Measurements from ENCODE around the gene SORCS3. TPM values are rescaled to one million over a fixed set of nuclear protein-coding genes. Genes with fewer than 3 reads are reported as not detected.

Gene SORCS3
- total RNA-seq, 4 donors from 2014 or later = not detected

DNA sequence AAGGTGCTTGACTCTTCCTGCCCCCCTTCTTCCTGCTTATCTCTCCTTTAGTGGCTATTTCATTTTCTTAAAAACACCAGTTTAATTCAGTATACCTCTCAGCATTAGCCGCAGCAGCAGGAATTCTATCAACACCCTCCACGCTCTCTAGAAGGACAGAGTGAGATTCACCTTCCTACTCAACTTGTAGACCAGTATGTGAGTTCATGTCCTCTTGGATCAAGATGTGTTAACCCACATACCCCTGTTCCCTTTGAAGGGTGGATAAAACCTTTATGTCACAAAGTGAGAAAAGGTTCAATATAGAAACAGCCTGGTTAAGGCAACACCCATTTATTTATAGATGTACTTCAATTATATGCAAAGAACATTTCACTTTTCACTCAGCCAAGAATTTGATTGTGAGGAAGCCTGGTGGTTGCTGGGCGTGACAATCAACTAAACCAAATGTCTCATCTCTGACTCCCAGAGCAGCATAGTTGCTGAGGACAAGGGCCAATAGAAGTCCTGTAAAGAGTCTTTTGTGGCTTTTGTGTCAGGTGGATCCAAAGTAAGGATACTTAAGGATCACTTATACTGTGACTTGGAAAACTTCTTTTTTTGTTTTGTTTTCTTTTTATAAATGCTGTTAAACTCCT lies 617.1 kb downstream of the SORCS3 start:
- no peaks in the 10 kb centered on the region for H3K9me3 ChIP-seq
- H3K4me1 ChIP-seq = no peaks in the 10 kb centered on the region
- in situ Hi-C loops (cut with MboI; ENCODE audit: low sequenced_read_pairs in 4 of 4) = no loop called here

DNA sequence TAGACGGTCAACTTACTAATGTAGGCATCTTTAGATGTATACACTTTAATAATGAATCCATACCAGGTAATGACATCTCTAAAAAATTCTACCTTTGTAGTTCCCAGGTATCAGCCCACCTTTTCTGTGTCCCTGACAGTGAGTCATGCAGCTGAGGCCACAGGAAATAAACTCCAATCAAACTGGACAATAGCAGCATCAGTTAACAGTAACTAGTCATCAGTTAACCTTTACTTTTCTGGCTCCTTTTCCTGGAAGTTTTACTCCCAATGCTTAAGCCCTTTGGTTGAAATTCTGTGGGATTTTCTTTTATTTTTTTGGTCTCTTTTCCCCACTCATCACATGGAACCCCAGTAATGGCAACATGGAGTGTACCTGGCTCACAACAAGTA lies 617.6 kb downstream of the SORCS3 start:
- DNase-seq (no peak), ATAC-seq (no peak)
- in situ Hi-C loops (cut with MboI; ENCODE audit: low sequenced_read_pairs in 4 of 4) = no loop called here
- TF ChIP-seq POLR2A (IDR thresholded peaks at IDR 0.05) = no peak
- TF ChIP-seq, protein P1, sequence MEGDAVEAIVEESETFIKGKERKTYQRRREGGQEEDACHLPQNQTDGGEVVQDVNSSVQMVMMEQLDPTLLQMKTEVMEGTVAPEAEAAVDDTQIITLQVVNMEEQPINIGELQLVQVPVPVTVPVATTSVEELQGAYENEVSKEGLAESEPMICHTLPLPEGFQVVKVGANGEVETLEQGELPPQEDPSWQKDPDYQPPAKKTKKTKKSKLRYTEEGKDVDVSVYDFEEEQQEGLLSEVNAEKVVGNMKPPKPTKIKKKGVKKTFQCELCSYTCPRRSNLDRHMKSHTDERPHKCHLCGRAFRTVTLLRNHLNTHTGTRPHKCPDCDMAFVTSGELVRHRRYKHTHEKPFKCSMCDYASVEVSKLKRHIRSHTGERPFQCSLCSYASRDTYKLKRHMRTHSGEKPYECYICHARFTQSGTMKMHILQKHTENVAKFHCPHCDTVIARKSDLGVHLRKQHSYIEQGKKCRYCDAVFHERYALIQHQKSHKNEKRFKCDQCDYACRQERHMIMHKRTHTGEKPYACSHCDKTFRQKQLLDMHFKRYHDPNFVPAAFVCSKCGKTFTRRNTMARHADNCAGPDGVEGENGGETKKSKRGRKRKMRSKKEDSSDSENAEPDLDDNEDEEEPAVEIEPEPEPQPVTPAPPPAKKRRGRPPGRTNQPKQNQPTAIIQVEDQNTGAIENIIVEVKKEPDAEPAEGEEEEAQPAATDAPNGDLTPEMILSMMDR (IDR thresholded peaks at IDR 0.05 in 4 of 5, conservative IDR thresholded peaks at IDR 0.05 in 1 of 5) = no peak
- no peaks in the 10 kb centered on the region for H3K36me3 ChIP-seq
- no peak overlapping the region for H3K4me3 ChIP-seq
- no peaks in the 10 kb centered on the region for H3K9me3 ChIP-seq
- no peaks in the 10 kb centered on the region for H3K4me1 ChIP-seq
- intact Hi-C loops (cut with DNase I; ENCODE audit: low total_unique reads) = no loop called here
- H3K27me3 ChIP-seq = no peaks in the 10 kb centered on the region
- no peak overlapping the region for H3K27ac ChIP-seq

More for the DNA sequence above, 617.1 kb downstream of the SORCS3 start:
- intact Hi-C loops (cut with DNase I; ENCODE audit: low total_unique reads) = no loop called here
- no peaks in the 10 kb centered on the region for H3K36me3 ChIP-seq
- TF ChIP-seq, protein P1 (IDR thresholded peaks at IDR 0.05 in 4 of 5, conservative IDR thresholded peaks at IDR 0.05 in 1 of 5) = no peak
- no peak for TF ChIP-seq POLR2A (IDR thresholded peaks at IDR 0.05)
- no peak overlapping the region for H3K4me3 ChIP-seq
- no peak overlapping the region for H3K27ac ChIP-seq
- no peak for DNase-seq
- no peak for ATAC-seq
- H3K27me3 ChIP-seq = no peaks in the 10 kb centered on the region

DNA sequence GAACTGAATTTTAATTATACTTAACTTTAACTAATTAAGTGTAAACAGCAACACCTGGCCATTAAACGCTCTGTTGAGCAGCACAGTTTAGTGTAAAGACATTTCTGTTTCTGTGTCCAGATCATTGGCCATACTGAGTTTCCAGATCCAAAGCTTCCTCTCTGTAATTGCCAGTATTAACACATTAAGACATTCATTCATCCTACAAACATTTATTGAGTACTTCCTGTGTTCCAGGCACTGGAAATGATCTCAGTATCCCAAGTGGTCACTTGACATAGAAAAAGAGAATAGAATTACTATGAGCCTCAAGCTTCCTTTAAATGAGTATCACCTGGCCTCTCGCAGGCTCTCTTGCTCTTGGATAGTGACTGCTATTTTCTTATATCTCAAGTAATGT lies 618.1 kb downstream of the SORCS3 start:
- no peaks in the 10 kb centered on the region for H3K9me3 ChIP-seq
- no peaks in the 10 kb centered on the region for H3K4me1 ChIP-seq
- H3K36me3 ChIP-seq = no peaks in the 10 kb centered on the region
- no peak overlapping the region for H3K4me3 ChIP-seq
- H3K27me3 ChIP-seq = no peaks in the 10 kb centered on the region
- intact Hi-C loops (cut with DNase I; ENCODE audit: low total_unique reads) (no loop called here), in situ Hi-C loops (cut with MboI; ENCODE audit: low sequenced_read_pairs in 4 of 4) (no loop called here)
- no peak for DNase-seq
- TF ChIP-seq POLR2A (IDR thresholded peaks at IDR 0.05) = no peak
- TF ChIP-seq, protein P1 (IDR thresholded peaks at IDR 0.05 in 4 of 5, conservative IDR thresholded peaks at IDR 0.05 in 1 of 5) = no peak
- no peak for ATAC-seq
- H3K27ac ChIP-seq = no peak overlapping the region

DNA sequence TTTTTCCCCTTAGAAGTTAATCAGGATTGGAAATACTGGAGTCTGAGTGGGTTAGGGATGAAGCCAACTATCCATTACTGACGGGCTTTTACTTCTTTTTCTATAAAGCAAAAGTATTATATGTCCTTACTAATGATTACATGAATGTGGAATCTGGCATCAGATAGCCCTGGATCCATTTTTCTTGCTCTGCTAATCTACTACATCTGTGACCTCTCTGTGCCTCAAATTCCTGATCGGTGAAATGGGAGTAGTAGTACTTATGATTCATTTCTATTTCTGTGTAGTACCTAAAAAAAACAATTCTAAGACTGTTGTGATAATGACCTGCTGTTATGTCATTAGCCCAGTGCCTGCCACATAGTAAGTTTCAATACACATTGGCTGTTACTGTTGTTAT lies 621.6 kb downstream of the SORCS3 start:
- in situ Hi-C loops (cut with MboI; ENCODE audit: low sequenced_read_pairs in 4 of 4) (no loop called here), intact Hi-C loops (cut with DNase I; ENCODE audit: low total_unique reads) (no loop called here)
- no peak for ATAC-seq
- H3K27me3 ChIP-seq = no peaks in the 10 kb centered on the region
- H3K4me3 ChIP-seq = no peak overlapping the region
- no peak for DNase-seq
- H3K4me1 ChIP-seq = no peaks in the 10 kb centered on the region
- H3K27ac ChIP-seq = no peak overlapping the region
- no peaks in the 10 kb centered on the region for H3K9me3 ChIP-seq
- TF ChIP-seq, protein P1 (IDR thresholded peaks at IDR 0.05 in 4 of 5, conservative IDR thresholded peaks at IDR 0.05 in 1 of 5) = no peak
- H3K36me3 ChIP-seq = no peaks in the 10 kb centered on the region
